OCI-LY3 (cell line): Measurements from ENCODE around the gene SIGMAR1.

ENCODE experiments used
- CTCF ChIP-seq: fragments of 200-600, 300-600 bp; sonication (generic); IDR thresholded peaks from 2 replicates; pipeline ENCODE4 v1.5.1; 2014; ENCODE audit warnings: antibody characterized with exemption, low read length, low read depth
- EZH2phosphoT487 ChIP-seq: fragments of 200-600 bp; shearing (Covaris generic); IDR thresholded peaks from 2 replicates; pipeline ENCODE4 v1.6.1; 2018; ENCODE audit warnings: antibody characterized with exemption, mixed run types, low read depth

GRCh38 chr9:34589636-34590380 is 47.8 kb downstream of the SIGMAR1 start, which contains the start of gene CNTFR:
- no peak for TF ChIP-seq CTCF
- TF ChIP-seq EZH2phosphoT487, result no peak
